HG03442 (cell line): ENCODE measurements around the gene ADAM15.

Experiments
- ATAC-seq: cut with Tn5 transposase; IDR thresholded peaks from one replicate; pipeline ENCODE4 v1.9.1; 2021; ENCODE audit warnings: mild to moderate bottlenecking, moderate library complexity; ENCODE audit not compliant: unreplicated experiment

The ADAM15 gene

DNA sequence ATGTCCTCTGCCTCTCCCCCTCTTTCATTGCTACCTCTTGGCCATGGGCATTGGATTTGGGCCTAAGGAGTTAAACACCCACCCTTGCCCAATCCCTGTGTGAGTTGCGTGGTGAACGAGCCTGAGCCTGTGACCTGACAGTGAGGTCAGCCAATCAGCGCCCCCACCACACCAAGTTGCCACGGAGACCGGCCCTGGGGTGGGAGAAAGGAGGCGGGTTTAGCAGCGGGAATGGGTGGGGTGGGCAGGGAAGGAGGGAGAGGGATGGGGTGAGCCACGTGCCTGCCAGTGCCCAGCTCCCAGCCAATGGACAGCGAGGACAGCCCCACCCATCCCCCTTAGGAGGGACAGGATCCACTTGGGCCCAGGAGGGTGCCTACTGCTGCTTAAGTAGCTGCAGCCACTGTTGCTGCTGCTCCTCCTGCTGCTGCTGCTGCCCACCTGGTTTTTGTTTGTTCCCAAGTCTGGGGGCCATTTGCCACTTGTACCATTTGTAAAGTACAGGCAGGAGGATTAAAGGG lies 39.0 kb upstream of the ADAM15 start:
- no peak for ATAC-seq

DNA sequence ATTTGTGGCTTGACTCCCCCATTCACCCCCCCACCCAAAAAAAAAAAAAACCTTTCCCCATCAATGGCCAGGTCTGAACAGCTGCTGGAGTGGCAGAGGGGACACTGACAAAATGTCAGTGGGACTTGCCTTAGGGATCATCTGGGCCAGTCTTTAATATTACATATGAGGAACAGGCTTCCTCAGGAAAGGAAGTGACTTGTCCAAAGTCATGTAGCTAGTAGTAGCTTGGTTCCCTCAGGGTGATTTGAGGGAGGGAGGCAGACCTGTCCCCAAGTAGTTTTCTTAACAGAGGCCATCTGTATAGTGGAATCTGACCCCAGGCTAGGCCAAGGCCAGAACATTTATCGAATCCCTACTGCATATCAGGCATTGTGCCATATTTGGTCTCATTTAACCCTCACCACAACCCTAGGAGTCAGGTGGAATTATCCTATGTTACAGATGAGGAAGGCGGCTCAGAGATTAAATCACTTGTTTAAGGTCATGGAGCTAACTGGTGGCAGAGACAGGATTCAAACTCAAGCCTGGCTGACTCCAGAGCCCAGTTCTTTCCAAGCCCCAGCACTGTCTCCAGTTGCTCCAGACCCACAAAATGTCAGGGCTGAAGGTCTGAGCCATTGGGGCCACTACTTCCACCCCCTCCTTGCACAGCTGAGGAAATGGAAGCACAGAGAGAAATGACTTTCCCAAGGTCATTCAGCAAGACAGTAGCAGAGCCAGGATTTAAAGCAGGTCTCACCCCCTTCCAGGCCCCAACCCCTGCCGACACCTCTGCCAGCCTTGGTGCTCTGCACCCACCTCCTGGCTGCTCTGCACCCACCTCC lies 38.1 kb upstream of the ADAM15 start:
- no peak for ATAC-seq

DNA sequence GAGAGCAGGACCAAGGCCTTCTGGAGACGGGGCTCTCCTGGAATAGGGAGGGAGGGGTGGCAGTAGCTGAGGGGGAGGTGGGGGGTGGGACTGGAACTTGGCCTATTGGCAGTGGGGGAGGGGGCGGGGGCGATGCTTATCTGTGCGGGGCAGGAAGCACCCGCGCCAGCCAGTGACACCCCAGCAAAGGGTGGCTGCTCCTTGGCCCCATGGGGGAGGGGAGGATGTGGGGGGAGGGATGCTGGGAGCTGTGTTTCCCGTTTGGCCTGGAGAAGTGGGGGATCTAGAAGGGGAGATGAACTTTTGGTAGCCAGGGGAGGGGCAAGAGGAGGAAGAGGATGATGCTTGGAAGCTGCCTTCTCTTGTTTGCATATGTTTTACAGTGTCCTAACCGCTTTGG lies 37.5 kb upstream of the ADAM15 start:
- no peak for ATAC-seq

DNA sequence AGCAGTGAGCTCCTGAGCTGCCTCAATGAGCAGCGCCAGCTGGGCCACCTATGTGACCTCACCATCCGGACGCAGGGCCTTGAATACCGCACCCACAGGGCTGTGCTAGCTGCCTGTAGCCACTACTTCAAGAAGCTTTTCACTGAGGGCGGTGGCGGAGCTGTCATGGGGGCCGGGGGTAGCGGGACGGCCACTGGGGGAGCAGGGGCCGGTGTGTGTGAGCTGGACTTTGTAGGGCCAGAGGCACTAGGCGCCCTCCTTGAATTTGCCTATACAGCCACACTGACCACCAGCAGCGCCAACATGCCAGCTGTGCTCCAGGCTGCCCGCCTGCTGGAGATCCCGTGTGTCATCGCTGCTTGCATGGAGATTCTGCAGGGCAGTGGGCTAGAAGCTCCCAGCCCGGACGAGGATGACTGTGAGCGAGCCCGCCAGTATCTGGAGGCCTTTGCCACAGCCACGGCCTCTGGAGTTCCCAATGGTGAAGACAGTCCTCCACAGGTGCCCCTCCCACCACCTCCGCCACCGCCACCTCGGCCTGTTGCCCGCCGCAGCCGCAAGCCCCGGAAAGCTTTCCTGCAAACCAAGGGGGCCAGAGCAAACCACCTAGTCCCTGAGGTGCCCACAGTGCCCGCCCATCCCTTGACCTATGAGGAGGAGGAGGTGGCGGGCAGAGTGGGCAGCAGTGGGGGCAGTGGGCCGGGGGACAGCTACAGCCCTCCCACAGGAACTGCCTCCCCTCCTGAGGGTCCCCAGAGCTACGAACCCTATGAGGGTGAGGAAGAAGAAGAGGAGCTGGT lies 36.2 kb upstream of the ADAM15 start:
- ATAC-seq = no peak

DNA sequence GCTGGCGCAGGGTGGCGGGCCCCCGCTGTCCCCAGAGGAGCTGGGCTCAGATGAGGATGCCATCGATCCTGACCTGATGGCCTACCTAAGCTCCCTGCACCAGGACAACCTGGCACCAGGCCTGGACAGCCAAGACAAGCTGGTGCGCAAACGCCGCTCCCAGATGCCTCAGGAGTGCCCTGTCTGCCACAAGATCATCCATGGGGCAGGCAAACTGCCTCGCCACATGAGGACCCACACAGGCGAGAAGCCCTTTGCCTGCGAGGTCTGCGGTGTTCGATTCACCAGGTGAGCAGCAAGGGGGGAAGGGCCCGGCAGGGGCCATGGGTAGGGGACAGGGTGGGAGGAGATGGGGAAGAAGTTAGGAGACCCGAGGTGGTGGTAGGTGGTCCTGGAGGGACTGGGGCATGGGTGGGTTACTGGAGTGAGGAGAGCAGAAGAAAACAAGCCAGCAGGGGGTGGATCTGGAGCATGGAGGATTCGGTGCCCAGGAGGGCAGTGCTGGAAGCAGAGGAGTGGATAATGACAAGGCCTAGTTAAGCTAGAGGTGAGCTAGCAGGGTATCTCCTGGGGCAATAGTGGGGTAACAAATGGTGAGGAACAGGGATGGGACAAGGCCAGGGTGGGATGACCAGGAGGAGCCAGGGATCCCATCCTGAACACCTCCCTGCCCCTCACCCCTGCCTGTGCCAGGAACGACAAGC lies 35.4 kb upstream of the ADAM15 start:
- no peak for ATAC-seq

DNA sequence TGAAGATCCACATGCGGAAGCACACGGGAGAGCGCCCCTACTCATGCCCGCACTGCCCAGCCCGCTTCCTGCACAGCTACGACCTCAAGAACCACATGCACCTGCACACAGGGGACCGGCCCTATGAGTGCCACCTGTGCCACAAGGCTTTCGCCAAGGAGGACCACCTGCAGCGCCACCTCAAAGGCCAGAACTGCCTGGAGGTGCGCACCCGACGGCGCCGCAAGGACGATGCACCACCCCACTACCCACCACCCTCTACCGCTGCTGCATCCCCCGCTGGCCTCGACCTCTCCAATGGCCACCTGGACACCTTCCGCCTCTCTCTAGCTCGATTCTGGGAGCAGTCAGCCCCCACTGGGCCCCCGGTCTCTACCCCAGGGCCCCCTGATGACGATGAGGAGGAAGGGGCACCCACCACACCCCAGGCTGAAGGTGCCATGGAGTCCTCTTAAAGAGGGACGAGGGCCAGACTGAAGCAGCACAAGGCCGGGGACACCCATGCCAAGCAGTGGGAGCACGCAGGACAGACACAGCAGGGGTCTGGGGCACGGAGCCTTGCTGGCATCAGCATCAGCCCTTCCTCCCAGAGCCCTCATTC lies 34.8 kb upstream of the ADAM15 start:
- ATAC-seq = no peak

DNA sequence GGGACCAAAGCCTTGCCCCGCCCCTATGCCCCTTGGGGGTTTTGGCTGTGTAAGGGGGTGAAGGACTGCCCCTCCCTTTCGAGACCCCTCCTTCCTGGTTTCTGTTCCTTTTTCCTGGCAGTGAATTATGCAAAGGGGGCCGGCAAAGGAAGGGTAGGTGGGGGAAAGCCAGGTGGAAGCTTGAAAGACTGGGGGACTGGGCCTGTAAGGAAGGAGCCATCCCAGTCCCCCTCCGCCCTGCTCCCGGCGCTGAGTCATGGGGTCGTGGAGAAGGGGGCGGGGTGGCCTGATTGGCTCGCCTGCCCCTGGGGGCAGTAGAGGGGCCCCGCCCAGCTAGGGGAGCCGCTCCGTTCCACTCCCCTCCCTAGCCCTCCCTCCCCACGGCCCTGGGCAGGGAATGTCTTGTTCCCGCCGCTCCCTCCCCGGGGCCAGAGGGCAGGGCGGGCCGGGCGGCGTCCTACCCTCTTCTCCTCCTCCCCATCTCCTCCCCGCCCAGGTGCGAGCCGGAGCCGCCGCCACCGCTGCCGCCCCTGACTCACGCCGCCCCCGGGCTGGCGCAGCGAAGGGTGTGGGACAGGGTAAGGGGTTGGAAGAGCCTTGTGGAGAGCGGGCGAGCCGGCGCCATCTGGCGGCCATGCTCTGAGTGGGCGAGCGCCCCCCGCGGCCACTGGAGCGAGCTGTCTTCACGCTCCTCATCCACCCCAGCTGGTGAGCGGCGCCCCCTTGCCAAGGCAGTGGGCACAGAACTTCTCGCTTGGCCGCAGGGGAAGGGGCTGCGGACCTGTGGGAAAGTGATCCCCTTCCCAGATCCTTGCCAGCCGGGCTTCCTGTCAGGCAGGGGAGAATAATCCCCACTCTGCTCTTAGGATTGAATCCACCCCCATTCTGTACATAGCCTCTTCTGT lies 33.8 kb upstream of the ADAM15 start:
- ATAC-seq = peak; percentile 75

DNA sequence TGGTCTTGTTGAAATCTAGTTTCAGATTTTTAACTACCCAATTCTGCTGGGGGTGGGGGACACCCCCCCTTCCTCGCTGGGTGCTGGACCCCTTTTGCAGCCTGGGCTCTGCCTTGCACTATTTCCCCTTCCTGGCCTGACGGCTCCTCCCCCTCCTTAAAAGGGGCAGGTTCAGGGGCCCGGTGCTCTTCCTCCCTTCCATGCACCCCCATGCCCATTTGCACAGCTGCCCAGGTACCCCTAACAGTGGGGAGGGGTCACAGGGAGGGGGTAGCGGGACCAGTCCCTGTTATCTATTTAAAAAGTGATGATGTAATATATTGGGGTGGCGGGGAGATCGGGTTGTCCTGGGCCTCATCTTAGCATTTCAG lies 33.2 kb upstream of the ADAM15 start:
- ATAC-seq = no peak

DNA sequence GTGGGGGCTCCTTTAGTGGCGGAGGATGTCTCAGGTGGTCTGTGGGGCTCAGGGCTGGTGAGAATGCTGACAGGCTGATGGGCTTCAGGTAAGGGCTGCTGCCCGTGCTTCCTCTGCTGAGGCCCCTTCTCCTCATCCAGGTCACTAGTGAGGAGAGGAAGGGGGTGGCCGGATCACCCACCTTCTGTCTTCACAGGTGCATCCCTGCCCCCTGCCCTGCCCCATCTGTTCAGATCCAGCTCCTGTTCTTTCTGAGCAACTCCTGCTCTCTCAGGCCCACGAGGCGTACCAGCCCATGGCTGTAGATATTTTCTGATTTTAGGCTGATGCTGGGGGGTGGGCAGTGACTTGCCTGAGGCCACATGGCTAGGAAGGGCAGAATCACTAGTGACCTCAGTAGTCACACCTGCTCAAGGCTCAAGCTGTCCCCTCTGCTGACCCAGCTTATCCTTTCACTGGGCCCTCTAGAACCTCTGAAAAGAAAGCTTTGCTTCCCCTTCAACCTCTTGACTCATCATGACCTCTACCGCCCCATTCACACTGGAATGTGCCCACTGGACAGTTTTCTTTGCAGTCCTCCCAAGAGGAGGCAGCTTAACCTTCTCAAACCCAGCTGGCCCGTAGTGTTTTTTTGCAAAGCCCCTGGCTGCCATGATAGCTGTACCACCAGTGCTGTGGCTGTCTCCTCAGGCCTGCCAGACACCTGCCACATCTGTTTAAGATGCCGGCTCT lies 32.3 kb upstream of the ADAM15 start:
- ATAC-seq = no peak

DNA sequence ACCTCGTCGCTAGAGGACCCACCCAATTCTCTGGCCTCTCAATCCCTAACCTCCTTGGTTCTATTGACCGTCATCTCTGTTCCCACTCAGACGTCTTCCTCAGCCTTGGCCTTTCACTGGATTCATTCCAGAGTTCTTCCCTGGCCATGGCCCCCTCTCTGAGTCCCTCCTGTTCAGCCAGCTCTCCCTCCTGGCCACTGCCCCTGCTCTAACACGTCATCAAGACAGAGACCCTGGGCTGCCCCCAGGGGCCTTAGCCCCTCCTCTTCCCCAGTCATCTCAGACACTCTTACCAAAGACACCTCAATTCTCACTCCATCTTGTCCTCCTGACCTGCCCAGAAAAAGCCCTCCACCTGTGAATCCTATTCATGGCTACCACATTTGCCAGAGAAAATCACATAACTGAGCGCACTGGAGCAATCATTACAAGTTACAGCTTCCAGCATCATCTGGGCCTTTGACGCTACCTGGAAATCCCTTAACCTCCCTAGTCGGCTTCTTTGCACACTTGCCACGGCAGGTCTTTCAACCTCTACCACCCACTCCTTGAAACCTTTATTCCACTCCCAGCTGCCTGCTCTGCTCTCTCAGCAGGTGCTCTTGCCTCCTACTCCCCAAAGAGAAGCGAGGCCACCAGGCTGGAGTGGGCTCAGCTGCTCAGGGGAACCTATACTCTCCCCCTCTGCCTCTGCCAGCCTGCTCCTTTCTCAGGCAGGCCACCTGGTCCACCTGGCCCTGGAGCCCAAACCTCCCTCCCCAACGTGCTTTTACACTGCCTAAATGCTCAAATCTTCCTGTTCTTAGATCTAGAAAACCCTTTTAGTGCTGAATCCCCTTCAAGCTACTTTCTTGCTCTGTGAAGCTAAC lies 31.5 kb upstream of the ADAM15 start:
- ATAC-seq = no peak

DNA sequence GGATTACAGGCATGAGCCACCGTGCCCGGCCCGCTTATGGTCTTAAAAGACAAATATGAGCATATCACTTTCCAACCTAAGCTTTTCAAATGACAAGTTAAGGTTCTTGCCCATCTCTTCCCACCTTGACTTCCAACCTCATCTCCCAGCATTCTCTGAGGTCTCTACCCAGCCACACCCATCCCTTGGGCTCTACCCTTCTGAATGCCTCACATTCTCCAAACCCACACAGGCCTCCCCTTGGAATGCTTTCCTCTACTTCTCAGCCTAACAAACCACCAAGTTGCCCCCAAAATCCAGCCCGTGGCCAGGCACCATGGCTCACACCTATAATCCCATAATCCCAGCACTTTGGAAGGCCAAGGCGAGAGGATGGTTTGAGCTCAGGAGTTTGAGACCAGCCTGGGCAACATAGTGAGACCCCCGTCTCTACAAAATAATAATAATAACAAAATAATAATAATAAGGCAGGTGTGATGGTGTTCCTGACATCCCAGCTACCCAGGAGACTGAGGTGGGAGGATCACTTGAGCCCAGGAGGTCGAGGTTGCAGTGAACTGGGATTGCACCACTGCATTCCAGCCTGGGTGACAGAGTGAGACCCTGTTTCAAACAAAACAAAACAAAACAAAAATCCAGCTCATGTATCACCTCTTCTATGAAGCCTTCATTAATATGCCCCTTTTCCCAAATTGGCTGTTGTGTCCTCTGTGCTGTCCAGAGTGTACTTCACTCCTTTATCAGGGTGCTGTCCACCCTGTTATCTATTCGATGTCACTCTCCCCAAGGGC lies 28.8 kb upstream of the ADAM15 start:
- ATAC-seq = no peak

DNA sequence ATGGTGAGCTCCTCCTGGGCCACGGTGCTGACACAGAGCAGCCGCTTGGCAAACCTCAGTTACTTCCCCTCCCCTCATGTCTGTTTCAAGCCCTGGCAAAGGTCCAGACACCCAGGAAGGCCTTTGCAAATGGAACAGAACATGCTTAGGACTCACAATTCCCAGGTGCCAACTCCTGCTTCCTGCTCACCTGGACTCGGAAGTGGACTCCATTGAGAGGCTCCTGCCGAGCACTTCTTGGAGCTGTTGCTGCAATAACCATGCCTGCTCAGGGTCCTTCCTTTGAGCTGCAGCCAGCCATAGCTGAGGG lies 28.2 kb upstream of the ADAM15 start:
- no peak for ATAC-seq

DNA sequence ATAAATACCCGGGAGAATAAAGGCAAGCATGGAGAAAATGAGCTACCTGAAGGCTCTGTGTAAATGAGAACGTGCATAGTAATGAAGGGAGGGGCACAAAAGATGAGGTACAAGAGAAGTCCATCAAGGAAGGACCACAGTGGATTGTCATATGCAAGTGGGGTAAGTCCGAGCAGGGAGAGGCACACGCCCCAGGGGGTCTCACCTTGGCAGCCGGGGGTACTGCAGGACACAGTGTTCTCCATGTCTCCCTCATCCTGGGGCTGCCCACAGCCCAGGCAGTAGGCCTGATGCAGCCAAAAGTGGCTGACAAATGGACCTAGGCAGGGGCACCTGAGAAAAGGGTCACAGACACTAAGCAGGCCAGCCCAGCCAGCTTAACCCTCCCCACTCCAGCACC lies 27.5 kb upstream of the ADAM15 start:
- no peak for ATAC-seq

DNA sequence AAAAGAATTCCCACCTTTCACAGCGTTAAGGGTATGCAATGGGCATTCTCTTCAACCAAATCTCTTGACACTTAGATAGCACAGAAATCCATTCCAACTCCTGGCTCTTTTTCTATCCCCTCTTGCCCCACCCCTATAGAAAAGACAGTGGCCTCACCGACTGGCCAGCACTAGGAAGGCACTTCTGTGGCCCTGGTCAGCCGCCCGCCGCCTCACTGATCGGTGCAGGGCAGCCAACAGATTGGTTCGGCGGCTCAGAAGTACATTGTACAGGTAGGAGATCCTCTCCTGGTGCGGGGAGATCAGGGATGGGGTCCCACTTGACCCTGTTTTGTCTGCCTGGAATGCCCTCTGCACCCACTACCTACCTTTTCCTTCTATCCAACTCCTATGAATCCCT lies 26.8 kb upstream of the ADAM15 start:
- ATAC-seq = no peak

DNA sequence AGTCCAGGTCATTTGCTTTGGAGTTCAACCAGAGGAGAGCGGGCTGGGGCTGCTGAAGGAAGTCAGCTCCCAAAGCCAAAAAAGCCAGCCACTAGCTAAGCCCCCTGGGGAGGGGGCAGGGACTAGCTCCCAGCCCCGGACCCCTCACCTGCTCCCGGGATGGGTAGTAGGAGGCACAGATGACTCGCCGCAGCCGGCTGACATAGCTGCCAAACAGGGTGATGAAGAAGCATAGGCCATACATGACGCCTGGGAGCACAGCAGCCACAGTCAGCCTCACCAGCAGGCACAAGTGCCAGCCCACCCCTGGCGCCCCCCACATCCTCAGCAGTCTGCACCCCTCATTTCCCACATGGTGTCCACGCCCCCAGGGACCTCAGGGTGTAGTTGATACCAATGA lies 25.0 kb upstream of the ADAM15 start:
- ATAC-seq = no peak

DNA sequence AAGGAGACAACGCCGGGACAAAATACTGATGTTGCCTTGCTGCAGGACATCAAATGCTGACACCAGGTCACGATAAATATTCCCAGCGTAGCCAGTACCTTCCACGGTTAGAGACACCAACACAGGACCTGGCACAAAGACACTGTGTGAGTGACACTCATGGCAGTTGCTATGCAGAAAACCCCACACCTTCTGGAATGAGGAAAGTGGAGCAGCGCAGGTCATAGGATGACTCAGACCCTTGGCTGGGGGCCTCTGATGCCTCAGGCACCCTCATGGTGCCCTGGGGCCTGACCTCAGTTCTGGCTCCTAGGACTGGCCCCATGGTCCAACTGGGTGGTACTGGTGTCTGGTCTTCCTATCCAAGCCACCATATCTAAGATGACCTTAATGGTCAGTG lies 24.5 kb upstream of the ADAM15 start:
- ATAC-seq = no peak

DNA sequence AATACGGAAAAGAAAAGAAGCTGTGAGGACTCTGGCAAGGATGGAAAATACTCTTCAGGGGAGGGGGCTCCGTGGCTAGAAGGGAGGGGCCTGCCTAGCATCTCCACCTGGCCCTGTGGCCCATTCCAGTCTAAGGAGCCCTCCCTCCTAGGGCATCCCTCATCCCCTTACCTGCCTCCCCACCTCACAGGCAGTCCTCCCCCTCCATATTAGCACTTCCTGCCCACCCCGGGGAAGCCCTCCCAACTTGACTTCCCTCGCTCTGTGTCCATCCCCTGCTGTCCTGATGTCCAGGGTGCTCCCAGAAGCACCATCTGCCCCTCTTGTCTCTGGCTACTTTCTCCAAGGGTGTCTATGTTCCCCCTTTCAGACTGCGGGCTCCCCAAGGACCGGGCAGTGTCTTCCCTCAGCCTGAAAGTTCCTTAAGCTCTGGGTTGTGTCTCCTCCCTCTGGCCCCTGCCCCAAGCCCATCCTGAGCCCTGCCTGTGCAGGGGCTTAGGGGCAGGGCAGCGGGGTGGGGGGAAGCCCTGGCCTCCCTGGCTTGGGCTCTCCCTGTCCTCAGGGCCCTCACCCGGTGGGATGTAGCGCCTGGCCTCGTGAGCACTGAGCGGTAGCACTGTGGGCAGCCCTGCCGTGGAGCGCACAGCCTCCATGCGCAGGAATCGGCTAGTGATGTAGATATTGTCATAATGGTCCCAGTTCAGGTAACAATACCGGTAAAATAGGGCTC lies 21.4 kb upstream of the ADAM15 start:
- ATAC-seq = no peak
